NCI-H2081 treated with DMSO at 0.1 percent for 48 hours (cell line): Measurements from ENCODE around the gene ATP10B.

ENCODE experiments used
- DNase-seq: peaks from one replicate; lab custom pipeline; 2025; lab: John Stamatoyannopoulos, UW

Gene ATP10B

GRCh38 chr5:160513485-160513884 is 338.5 kb downstream of the ATP10B start:
- no peak for DNase-seq
